Gastroesophageal sphincter (tissue), 3 donors: ENCODE measurements around the gene NFATC2.

Source experiments
- POLR2A ChIP-seq, 2 donors: fragments of 450-650 bp; IDR thresholded peaks; one replicate each; pipeline ENCODE4 v1.6.1; 2017; ENCODE audit warnings: antibody characterized with exemption in 2 of 2, mild to moderate bottlenecking in 2 of 2, moderate library complexity in 1 of 2
- POLR2AphosphoS5 ChIP-seq: sonication (generic); formaldehyde crosslinking; IDR thresholded peaks from one replicate; pipeline ENCODE4 v1.6.1; 2017; ENCODE audit warnings: antibody characterized with exemption
- TF ChIP-seq, protein P1 (sequence below), 4 experiments: fragments of 200-600 bp in 2 of 4; fragments of 450-650 bp in 2 of 4; sonication (generic) in 1 of 4; IDR thresholded peaks; one replicate each; pipeline ENCODE4 v1.5.1; 2017 to 2019; ENCODE audit warnings: antibody characterized with exemption in 4 of 4, mild to moderate bottlenecking in 2 of 4, moderate library complexity in 2 of 4

DNA sequence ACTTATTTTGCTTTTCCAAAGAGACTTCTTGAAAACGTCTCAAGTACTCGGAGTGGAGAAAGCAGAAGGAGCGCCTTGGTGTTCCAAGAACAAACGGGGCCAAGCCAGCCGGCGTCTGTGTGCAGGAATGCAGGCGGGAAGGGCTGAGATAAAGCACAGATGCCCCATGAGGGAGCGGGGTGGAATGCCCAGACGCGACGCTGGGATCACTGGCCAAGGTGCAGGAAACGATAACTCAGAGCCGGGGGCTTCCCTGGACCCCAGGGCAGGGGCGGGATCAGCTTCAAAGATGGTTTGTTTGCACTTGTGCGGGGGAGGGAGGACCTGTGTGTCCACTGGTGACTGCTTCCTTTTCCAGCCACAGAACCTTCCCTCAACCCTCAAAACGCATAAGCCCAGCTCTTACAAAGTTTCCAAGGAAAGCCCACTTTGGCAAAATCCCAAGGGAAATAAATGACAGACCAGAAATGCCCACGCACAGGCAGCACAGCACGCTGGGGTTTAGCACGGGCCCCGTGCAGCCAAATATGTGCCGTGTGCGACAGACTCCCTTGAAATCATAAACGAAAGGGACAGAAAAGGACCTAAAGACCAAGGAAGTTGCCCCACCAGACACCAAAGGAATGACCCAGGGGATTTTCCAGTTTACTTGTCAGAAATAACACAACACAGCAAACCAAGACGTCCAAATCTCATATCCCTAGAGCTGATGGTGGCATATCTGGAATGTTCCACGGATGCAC lies 113.9 kb downstream of the NFATC2 start:
- TF ChIP-seq, protein P1, sequence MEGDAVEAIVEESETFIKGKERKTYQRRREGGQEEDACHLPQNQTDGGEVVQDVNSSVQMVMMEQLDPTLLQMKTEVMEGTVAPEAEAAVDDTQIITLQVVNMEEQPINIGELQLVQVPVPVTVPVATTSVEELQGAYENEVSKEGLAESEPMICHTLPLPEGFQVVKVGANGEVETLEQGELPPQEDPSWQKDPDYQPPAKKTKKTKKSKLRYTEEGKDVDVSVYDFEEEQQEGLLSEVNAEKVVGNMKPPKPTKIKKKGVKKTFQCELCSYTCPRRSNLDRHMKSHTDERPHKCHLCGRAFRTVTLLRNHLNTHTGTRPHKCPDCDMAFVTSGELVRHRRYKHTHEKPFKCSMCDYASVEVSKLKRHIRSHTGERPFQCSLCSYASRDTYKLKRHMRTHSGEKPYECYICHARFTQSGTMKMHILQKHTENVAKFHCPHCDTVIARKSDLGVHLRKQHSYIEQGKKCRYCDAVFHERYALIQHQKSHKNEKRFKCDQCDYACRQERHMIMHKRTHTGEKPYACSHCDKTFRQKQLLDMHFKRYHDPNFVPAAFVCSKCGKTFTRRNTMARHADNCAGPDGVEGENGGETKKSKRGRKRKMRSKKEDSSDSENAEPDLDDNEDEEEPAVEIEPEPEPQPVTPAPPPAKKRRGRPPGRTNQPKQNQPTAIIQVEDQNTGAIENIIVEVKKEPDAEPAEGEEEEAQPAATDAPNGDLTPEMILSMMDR (IDR thresholded peaks at IDR 0.05) = peak in 1 of 4 experiments; percentile 3
- TF ChIP-seq POLR2A (IDR thresholded peaks at IDR 0.05) = no peak
- peak; percentile 84 for TF ChIP-seq POLR2AphosphoS5
